IPS-18a (cell line): ENCODE measurements around the gene AKAP3.

ENCODE experiments used
- H3K27ac ChIP-seq: one replicate; pipeline ENCODE4 v1.5.1; 2013; ENCODE audit warnings: low read length
- H3K27me3 ChIP-seq: one replicate; pipeline ENCODE4 v1.6.1; 2013; ENCODE audit warnings: mild to moderate bottlenecking, low read length; ENCODE audit not compliant: control insufficient read depth, insufficient read depth
- H3K36me3 ChIP-seq: one replicate; pipeline ENCODE4 v1.6.1; 2013; ENCODE audit warnings: low read depth, low read length; ENCODE audit not compliant: control insufficient read depth
- H3K4me1 ChIP-seq: one replicate; pipeline ENCODE4 v1.6.1; 2013; ENCODE audit warnings: low read depth, low read length; ENCODE audit not compliant: control insufficient read depth
- H3K4me3 ChIP-seq: one replicate; pipeline ENCODE4 v1.5.1; 2013; ENCODE audit warnings: low read length
- H3K9ac ChIP-seq: one replicate; pipeline ENCODE4 v1.6.1; 2013; ENCODE audit warnings: mild to moderate bottlenecking, low read length, moderate library complexity
- H3K9me3 ChIP-seq: one replicate; pipeline ENCODE4 v1.6.1; 2013; ENCODE audit warnings: low read depth, low read length; ENCODE audit not compliant: control insufficient read depth

AKAP3 gene

DNA sequence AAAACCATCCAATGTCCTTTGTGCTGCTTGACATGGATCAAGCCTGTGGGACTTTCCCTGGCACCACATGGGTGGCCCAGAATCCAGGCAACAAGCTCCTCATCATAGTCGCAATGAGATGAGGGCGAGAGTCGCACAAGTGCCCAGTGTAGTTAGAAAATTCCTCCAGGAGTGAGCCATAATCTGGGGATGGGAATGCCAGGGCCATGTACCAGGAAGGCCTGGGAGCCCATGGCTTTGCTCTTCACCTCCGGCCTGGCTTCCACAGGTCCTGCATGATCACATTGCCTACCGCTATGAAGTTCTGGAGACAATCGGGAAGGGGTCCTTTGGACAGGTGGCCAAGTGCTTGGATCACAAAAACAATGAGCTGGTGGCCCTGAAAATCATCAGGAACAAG is 53.0 kb downstream of the AKAP3 start:
- Histone ChIP-seq H3K9me3 (no peaks in the 10 kb centered on the region), H3K36me3 (no peaks in the 10 kb centered on the region), H3K27me3 (no peaks in the 10 kb centered on the region), H3K27ac (no peak overlapping the region), H3K9ac (no peak overlapping the region), H3K4me1 (no peaks in the 10 kb centered on the region), H3K4me3 (no peak overlapping the region)

DNA sequence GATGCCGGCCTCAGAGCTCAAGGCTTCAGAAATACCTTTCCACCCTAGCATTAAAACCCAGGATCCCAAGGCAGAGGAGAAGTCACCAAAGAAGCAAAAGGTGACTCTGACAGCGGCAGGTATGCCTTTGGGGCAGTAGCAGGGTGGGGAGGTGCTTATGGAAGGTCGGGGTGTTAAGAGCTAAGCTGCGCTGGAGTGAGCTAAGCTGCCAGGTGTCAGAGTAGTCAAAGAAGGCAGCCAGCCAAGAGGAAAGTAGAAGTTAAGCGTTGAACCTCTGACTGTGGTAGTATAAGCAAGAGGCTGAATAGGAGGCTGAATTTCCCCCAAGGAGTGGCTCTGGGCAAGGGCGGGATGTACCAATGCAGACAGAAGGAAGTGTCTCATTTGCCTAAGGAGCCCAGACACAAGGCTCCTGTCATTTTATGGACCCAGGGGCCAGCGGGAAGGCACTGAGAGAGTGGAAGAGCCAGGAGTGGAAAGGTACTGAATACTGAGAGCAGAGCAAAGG is 57.6 kb downstream of the AKAP3 start:
- Histone ChIP-seq H3K4me3 (no peak overlapping the region), H3K27ac (no peak overlapping the region), H3K36me3 (no peaks in the 10 kb centered on the region), H3K9ac (no peak overlapping the region), H3K9me3 (no peaks in the 10 kb centered on the region), H3K27me3 (no peaks in the 10 kb centered on the region), H3K4me1 (peaks cover 5% of the 10 kb centered on the region)

DNA sequence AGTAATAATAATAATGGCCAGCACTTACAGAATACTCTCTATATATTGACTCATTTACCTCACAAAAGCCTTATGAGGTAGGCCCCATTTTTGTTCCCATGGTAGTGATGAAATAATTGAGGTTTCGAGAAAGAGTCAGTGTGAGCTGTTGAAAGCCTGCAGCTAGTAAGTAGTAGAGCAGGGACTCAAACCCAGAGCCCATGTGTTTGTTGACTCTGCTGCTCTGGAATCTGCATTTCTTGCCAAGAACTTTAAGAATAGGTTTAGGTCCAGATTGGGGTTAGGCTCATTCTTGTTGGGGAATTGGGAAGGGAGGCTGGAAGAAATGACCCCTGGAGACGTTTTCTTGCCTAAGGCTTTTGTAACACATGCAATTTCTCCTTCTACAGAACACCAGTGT is 58.9 kb downstream of the AKAP3 start:
- H3K4me3 ChIP-seq: no peak overlapping the region
- H3K9ac ChIP-seq: no peak overlapping the region
- H3K9me3 ChIP-seq: no peaks in the 10 kb centered on the region
- no peaks in the 10 kb centered on the region for H3K27me3 ChIP-seq
- no peaks in the 10 kb centered on the region for H3K36me3 ChIP-seq
- H3K27ac ChIP-seq: no peak overlapping the region
- H3K4me1 ChIP-seq: peaks cover 5% of the 10 kb centered on the region

DNA sequence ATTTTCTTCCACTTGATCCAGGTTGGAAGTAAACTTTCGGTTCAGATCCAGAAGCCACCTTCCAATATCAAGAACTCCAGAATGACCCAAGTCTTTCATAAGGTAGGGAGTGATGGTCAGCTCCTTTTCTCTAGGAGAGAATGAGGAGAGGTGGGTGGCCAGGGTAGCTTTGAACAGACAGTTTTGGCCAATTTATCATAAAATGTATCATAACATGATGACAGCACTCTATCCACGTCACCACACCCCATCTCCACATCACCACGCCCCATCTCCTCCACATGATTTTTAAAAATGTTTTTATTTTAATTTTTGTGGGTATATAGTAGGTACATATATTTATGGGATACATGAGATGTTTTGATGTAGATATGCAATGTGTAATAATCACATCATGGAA is 59.9 kb downstream of the AKAP3 start:
- H3K36me3 ChIP-seq: no peaks in the 10 kb centered on the region
- H3K27ac ChIP-seq: no peak overlapping the region
- H3K27me3 ChIP-seq: no peaks in the 10 kb centered on the region
- no peak overlapping the region for H3K4me3 ChIP-seq
- no peaks in the 10 kb centered on the region for H3K9me3 ChIP-seq
- peaks cover 8% of the 10 kb centered on the region for H3K4me1 ChIP-seq
- H3K9ac ChIP-seq: no peak overlapping the region

DNA sequence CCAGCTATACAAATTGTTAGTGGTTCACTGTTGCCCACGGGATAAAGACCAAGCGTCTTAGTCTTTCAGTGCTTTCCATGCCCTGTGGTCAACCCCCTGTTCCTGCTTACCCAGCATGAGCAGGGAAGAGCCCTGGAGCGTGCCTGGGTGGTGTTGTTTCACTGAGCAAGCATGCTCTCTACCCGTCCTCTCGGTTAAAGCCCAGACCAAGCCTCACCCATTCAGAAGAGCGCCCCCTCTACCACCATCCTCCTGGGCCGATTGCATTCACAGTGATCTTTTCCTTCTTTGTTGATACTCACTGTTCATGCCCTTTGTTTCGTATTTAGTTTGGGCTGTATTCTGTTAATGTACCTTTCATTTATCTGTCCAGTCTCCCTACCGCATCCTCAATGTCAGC is 61.7 kb downstream of the AKAP3 start:
- no peak overlapping the region for H3K4me3 ChIP-seq
- no peaks in the 10 kb centered on the region for H3K27me3 ChIP-seq
- H3K27ac ChIP-seq: no peak overlapping the region
- no peaks in the 10 kb centered on the region for H3K9me3 ChIP-seq
- H3K9ac ChIP-seq: no peak overlapping the region
- H3K36me3 ChIP-seq: no peaks in the 10 kb centered on the region
- peaks cover 8% of the 10 kb centered on the region for H3K4me1 ChIP-seq

DNA sequence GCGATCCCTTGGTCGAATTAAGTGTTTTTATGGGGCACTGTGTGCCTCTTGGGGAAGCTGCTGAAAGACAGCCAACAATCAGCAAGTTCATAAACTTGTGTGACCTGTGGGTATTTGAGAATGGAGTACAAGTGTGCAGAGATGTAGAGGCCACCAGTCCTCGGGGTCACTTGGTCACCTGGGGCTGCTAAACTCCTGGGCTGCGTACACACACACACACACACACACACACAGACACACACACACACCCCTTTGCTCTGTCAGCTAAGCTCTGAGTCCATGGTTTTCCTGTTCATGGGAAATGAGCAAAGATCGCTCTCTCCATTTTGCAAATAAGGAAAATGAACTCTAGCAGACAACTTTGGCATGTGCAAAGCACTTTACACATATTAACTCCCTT is 62.4 kb downstream of the AKAP3 start:
- no peaks in the 10 kb centered on the region for H3K36me3 ChIP-seq
- H3K9me3 ChIP-seq: no peaks in the 10 kb centered on the region
- no peak overlapping the region for H3K27ac ChIP-seq
- H3K27me3 ChIP-seq: no peaks in the 10 kb centered on the region
- no peak overlapping the region for H3K4me3 ChIP-seq
- no peak overlapping the region for H3K9ac ChIP-seq
- H3K4me1 ChIP-seq: peaks cover 8% of the 10 kb centered on the region

DNA sequence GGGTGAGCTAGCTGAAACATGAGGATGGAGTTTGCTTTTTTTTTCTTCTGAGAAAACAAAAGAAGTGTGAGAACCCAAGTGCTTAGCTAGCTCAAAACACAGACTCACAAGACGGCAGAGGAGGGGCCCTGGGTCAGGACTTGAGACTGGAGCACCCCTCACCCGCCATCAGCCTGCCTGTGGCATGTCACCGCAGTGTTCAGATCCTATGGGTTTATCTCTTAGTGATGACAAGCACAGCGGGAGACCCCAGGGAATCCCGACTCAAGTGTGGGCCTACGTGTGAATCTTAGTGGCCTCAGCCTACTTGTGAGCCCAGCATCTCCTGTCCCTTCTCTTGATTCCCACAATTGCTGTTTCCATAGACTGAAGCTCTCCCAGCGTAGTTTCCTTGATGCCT is 64.0 kb downstream of the AKAP3 start:
- Histone ChIP-seq H3K27ac (no peak overlapping the region), H3K9ac (no peak overlapping the region), H3K4me3 (no peak overlapping the region), H3K4me1 (peaks cover 12% of the 10 kb centered on the region), H3K36me3 (no peaks in the 10 kb centered on the region), H3K27me3 (no peaks in the 10 kb centered on the region), H3K9me3 (no peaks in the 10 kb centered on the region)

DNA sequence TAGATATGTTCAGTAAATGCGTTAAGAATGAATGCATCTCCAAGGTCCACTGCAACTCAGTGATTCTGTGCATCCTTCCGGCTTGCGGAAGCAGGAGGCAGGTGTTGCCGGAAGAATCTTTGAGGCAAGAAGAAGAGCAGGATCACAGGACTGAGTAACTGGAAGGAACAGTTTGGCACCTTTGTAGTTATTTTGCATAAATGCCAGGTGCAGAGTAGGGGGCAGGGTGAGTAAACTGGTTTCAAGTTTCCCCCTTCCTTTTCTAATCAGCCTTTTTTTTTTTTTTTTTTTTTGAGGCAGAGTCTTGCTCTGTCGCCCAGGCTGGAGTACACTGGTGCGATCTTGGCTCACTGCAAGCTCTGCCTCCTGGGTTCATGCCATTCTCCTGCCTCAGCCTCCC is 64.6 kb downstream of the AKAP3 start:
- H3K4me3 ChIP-seq: no peak overlapping the region
- peaks cover 12% of the 10 kb centered on the region for H3K4me1 ChIP-seq
- H3K36me3 ChIP-seq: no peaks in the 10 kb centered on the region
- no peaks in the 10 kb centered on the region for H3K9me3 ChIP-seq
- H3K27ac ChIP-seq: no peak overlapping the region
- H3K27me3 ChIP-seq: no peaks in the 10 kb centered on the region
- no peak overlapping the region for H3K9ac ChIP-seq

DNA sequence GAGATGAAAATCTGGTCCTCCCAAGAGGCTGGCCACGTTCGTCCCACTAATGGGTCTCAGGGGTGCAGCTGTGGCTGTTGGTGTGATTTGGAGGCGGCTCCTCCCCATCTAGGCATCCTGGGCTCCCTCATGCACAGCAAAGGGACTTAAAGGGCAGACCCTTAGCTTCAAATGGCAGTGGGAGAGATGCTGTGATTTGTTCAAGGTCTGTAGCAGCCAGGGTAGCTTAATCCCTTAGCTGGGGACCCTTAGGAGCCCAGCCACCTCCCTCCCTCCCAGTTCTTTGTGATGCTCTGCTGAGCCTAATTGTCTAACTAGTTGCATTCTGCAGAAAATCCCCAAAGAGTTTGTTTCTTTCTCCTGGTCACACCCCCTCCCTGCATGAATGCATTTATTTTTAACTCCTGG is 68.6 kb downstream of the AKAP3 start:
- H3K27ac ChIP-seq: no peak overlapping the region
- H3K4me1 ChIP-seq: peaks cover 8% of the 10 kb centered on the region
- H3K4me3 ChIP-seq: no peak overlapping the region
- no peaks in the 10 kb centered on the region for H3K9me3 ChIP-seq
- H3K27me3 ChIP-seq: no peaks in the 10 kb centered on the region
- no peaks in the 10 kb centered on the region for H3K36me3 ChIP-seq
- H3K9ac ChIP-seq: no peak overlapping the region

DNA sequence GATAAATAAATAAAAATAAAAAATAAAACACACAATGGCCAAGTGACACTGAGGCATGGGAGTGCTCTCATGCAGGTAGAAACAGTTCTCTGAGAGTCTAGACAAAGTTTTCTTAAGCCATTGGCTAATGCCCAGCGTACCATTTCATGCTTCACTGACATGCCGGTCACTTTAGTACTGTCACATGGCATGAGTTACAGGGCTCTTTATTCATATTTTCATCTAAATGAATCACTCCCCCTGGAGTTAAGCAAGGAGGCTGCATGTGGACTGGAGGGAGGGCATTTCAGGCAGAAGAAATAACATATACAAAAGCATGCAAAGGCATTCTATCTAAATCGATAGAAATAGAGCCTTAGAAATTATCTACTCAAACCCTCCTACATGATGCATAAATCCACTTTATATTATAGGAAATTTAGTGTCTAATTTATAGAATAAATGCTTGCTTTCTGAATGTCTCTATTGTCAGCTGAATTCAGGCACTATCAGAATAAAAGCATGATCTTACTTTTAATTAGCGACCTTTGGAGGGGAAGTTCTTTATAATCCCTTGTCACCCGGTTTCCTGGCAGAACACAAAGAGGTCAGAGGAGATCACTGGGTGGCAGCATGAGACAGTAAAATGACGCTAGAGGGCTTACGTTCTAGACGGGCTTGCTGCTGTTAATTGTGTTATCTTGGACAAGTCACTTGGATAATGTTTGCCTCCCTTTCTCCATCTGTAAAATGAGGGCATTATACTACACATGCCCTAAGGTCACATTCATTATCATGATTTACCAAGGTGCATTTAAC is 69.3 kb downstream of the AKAP3 start:
- H3K9me3 ChIP-seq: no peaks in the 10 kb centered on the region
- H3K4me3 ChIP-seq: no peak overlapping the region
- H3K9ac ChIP-seq: no peak overlapping the region
- H3K27me3 ChIP-seq: no peaks in the 10 kb centered on the region
- H3K36me3 ChIP-seq: no peaks in the 10 kb centered on the region
- no peak overlapping the region for H3K27ac ChIP-seq
- peaks cover 8% of the 10 kb centered on the region for H3K4me1 ChIP-seq

DNA sequence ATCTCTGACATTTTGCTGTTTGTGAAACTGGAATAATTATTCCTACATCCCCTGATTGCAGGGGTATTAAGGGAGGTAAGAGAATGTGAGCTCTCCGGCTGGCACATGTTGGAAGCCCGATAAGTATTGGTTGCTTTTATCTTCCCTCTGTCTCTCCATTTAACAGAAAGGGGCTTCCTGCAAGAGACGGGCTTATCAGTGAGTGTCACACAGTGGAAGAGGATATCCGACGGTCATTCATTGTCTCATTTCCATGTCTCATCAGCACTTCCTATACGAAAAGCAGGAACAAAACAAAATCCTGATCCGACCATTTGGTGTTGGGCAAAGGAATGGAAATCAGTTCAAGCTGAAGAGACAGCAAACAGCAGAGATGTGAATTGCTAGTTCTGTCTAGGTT is 76.2 kb downstream of the AKAP3 start:
- H3K9me3 ChIP-seq: no peaks in the 10 kb centered on the region
- H3K27me3 ChIP-seq: no peaks in the 10 kb centered on the region
- H3K9ac ChIP-seq: no peak overlapping the region
- H3K4me3 ChIP-seq: no peak overlapping the region
- H3K27ac ChIP-seq: no peak overlapping the region
- no peaks in the 10 kb centered on the region for H3K36me3 ChIP-seq
- no peaks in the 10 kb centered on the region for H3K4me1 ChIP-seq

DNA sequence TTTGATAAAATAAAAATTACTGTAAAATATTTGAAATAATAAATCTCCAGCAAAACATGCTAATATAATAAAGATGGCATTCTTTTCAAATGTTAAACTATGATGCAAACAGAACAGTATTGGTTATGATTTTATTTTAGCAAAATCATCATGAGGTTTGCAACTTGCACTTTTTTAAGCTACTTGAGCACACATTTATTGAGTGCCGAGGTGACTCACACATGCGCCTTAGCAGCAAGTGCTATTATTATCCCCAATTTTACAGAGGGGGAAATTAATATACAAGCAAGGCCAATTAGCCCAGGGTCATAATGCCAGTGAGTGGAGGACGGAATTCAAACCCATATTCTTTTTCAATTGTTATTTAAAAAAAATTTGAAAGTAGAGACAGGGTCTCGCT is 79.6 kb downstream of the AKAP3 start:
- no peaks in the 10 kb centered on the region for H3K27me3 ChIP-seq
- H3K4me1 ChIP-seq: no peaks in the 10 kb centered on the region
- H3K9ac ChIP-seq: no peak overlapping the region

More for the DNA sequence above, 79.6 kb downstream of the AKAP3 start:
- H3K9me3 ChIP-seq: no peaks in the 10 kb centered on the region
- H3K27ac ChIP-seq: no peak overlapping the region
- H3K36me3 ChIP-seq: no peaks in the 10 kb centered on the region
- no peak overlapping the region for H3K4me3 ChIP-seq
